ENCODE results near the gene DNAJB2.
A peak's percentile ranks its signal among the peaks of the same experiment; 100 is the strongest.
"Not testable (repeated sequence)": the region's sequence is repeated elsewhere in the genome, so short reads cannot be mapped to it uniquely, and the experiment has no call there.

Gene DNAJB2

GRCh38 chr2:219285373-219285735 lies 6.2 kb downstream of the DNAJB2 start:
- DNase-seq (ENCODE audit: low read depth, low spot score), result no peak

DNA sequence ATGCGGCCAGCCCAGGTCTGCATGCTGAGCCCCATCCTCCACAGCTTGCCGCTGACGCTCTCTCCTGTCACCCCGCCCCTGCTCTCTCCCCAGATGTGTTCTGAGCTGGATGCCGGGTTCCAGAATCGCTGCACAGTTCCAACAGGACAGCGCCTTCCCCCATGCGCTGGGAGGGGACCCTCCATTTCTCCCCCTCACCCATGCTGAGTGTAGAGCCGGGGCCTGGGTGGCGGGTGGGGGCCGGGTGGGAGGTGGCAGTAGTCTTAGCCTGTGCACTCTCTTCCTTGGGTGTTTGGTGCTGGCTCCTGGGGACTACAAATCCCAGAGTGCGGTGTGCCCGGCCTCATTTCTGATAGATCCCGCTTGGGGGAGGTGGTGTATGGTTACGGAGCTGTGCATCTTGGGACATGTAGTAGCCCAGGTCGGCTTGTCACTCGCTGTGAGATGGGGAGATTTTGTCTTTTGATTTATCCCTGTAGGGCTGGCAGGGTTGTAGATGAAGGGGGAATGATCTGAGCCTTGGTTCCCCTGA lies 6.8 kb downstream of the DNAJB2 start:
- DNase-seq (ENCODE audit: low read depth, low spot score), result no peak

- DNase-seq (ENCODE audit: low read depth, low spot score), result no peak
These were observed 7.4 kb downstream of the DNAJB2 start for GRCh38 chr2:219286436-219287115.

GRCh38 chr2:219287116-219287440 lies 7.9 kb downstream of the DNAJB2 start:
- DNase-seq (ENCODE audit: low read depth, low spot score), result not testable (repeated sequence)

- DNase-seq (ENCODE audit: low read depth, low spot score), result no peak
These were observed 8.6 kb downstream of the DNAJB2 start for GRCh38 chr2:219287580-219288265.

DNA sequence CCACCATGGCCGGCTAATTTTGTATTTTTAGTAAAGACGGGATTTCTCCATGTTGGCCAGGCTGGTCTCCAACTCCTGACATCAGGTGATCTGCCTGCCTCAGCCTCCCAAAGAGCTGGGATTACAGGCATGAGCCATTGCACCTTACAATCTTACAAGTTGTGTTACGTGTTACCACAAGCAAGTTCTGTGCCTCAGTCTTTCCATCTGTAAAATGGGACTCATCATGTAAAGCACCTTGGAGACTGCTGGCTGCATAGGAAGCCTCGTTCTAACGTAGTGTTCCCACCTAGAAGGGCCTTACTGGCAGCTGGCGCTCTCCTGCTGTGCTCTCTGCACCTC lies 10.0 kb downstream of the DNAJB2 start:
- DNase-seq (ENCODE audit: low read depth, low spot score), result no peak

DNA sequence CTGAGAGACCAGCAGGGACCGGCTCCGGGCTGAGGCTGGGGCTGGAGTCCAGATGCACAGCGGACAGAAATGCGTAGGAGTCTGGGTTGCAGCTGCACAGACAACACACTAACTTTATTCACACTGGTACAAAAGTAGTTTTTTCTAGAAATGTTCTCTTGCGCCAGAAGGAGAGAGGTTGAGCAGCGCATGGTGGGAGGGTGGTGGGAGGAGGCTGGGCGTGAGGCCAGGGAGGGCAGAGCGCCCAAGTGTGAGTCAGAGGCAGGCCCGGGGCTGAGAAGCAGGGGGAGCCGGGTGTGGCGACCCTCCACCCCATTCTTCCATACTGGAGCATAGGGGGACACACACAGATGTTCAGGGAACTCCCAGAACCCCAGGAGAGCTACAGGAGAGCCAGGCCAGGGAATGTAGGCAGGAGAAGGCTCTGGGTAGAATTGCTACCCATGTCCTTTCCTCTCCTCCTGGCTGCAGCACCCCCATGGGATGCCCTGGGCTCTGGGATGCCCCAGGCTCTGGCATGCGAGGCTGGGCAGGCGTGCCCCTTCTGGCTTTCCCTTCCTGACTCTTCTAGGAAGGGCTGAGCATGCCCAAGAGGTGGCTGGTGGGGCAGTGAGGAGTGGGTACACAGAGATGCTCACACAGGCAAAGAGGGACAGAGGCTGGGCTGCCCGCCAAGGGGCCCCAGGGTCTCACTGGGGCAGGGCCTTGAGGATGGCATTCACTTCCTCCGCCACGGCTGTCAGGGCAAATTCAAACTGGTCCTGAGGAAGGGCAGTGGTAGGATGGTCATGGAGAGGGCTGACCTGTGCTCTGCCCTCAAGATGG lies 10.6 kb downstream of the DNAJB2 start:
- DNase-seq (ENCODE audit: low read depth, low spot score), result peak; percentile 77

DNA sequence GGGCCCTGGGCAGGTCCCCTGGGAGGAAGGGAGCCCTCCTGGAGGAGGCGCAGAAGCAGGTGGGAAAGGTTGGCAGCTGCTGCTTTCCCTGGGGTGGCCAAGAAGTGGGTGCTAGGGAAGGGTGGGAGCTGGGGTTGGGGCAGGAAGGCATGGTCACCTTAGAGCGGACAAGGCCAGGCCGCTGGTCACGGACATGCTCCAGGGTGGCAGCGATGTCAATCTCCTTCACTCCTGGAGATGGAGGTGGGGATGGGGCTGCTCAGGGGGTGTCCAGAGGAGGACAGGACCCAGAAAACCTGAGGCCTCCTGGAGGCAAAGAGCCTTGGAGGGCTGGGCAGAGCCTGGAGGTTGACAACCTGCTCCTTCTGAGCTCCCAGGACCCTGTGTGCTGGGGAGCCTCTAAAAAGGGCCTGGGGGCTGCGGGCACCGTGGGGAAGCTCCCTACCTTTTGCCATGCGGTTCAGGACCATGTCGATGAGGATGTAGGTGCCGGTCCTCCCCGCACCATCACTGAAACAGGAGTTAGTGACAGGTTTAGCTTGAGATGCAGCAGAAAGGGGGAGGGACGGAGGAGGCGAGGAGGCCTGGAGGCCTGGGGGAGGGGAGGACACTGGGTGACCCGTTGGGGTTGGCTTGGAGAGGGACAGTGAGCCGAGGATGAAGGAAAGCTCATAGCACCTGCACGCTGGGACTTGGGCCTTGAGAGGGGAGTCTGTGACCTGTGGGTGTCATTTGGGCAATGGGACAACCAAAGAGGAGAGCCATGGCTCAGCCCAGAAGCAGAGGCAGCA lies 11.4 kb downstream of the DNAJB2 start:
- no peak for DNase-seq (ENCODE audit: low read depth, low spot score)

GRCh38 chr2:219291394-219291793 lies 12.2 kb downstream of the DNAJB2 start:
- no peak for DNase-seq (ENCODE audit: low read depth, low spot score)

DNA sequence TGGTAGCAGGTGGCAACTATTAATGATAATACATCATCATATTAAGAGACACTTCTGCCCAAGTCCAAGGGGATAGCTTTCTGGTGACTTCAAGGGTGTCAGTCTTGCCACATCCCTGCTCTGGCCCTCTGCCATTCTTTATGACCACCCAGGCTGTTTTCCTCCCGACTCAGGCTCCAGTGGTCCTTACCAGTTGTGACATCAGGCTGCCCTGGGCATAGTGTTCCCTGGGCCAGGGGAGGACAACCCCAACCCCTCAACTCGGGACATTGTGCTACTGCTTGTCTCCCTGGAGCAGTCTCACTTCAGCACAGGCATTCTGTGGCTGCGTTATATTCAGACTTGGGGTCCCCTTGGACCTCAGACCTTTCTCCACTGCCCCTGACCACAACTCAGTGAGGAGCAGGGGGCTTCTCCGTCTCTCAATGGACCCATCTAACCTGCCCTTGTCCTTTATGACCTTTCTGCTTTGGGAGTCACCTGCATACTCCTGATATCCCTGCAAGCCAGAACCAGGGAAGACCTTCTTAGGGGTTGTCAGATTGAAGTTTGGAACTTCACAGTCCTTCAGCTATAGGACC lies 12.8 kb downstream of the DNAJB2 start:
- DNase-seq (ENCODE audit: low read depth, low spot score), result no peak

GRCh38 chr2:219292616-219293015 lies 13.4 kb downstream of the DNAJB2 start:
- no peak for DNase-seq (ENCODE audit: low read depth, low spot score)

DNA sequence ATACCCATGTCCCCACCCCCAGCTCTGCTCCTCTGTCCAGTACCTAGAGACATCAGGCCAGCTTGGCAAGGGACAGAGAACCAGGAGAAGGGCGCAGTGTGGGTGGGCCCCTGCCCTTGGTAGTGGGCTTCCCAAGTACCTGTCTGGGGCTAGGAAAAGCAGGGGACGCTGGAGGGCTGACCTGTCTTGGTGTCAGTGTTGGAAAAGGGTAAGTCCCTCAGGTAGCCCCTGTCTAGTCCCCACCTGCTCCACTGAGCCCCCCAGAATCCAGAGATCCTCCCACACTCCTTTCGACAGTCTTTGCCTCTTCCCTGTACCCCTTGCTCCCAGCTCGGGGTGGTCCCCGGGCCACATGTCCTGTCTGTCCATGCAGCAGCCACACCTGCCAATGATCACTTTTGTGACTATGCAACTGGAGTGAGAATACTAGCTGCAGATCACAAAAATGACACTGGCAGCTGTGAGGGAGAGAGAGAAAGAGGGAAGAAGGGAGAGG lies 14.6 kb downstream of the DNAJB2 start:
- DNase-seq (ENCODE audit: low read depth, low spot score), result no peak

DNA sequence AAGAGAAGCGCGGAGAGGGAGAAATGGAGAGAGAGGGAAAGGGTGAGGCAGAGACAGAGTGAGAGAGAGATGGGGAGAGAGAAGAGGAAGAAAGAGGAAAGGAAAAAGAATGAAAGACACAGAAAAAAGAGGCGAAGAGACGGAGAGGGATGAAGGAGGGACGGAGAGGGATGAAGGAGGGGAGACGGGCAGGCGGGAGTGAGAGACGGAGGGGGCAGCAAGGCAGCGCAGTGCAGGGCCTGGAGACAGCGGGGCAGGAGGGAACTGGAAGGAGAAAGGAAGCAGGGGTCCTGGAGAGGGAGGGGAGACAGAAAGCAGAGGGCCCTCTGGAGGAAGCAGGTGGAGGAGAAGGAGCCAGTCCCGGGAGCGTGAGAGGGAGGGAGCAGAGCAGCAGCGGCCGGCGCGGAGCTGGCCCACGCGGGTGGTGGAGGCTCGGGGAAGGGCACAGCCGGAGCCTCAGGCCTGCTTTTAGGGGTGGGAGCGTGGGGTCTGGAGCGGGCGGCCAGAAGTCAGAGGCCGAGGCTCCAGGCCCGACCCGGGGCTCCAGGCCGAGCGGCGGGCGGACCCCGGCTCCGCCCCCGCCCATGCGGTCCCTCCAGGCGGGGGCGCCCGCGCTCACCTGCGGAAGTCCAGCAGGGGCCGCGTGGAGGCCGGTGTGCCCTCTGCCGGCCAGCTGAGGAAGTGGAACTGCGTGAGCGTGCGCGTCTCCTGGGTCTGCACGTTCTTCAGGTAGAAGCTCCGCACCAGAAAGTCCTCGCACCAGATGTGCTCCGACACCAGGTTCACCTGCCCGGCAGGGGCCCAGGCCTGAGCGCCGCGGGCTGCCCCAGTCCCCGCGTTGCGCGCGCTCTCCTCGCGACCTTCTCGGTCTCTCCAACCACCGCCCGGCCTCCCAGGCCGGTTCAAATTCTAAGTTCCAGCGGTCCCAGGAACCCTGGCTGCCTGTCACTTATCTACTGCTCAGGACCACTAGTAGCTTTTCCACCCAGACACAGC lies 15.5 kb downstream of the DNAJB2 start:
- no peak for DNase-seq (ENCODE audit: low read depth, low spot score)

- no peak for DNase-seq (ENCODE audit: low read depth, low spot score)
These were observed 17.0 kb downstream of the DNAJB2 start for GRCh38 chr2:219296142-219296541.

DNA sequence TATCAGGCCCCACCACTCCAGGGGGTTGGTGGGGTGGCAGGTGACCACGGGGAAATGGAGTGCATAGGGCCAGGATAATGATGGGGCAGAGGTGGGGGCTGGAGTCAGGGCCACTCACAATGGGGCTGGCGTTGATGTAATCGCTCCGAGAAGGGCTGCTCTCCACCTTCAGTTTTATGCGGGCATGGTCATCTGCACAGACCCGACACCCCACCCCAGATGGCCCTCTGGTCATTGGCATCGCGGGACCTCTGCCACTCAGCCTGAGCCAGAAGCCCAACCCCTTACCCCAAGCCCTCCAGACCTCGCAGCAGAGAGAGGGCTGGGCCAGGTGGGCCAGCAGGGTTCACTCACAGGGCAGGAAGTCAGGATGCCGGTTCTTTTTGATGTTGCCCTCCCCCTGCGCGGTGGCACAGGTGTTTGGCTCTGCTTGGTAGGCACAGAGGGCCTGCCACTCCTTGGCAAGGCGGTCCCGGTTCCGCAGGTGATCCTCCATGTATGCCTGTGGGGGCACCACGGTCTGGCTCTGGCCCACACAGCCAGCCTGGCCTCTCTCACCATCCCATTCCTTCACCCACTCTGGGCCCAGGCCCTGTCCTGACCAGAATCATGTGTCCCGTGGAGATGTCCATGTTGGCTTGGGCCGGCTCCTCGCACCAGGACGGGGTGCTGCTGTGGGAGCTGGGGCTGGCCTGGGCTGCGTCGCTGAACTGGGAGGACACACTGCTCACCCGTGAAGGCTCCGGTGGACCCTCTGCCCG lies 17.6 kb downstream of the DNAJB2 start:
- no peak for DNase-seq (ENCODE audit: low read depth, low spot score)

DNA sequence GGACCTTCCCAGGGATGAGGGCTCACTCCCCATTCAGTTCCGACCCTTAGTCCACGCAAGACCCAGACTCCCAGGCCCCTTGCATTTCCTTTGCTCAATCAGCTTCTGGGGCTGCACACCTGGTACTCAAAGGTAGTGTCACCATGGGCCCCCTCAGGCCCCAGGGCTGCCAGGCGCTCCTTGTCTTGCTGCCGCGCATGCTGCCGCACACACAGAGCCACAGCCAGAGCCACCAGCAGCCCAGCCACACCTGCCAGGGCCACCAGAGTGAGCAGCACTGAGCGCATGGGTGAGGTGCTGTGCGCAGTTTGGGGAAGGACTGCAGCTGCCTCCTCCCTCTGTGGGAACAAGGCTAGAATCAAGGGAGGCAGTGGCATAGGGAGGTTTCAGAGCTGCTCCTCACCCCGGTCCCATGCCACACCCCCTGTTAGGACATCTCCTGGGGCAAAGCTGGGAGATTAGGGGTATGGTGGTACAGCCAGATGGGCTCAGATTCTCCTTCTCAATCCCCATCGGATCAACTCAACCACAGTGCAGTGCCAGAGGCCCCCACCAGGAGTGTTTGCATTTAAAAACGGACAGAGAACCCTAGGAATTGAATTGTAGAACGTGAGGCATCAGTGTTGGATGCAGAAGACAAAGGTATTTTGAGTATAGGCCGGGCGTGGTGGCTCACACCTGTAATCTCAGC lies 18.7 kb downstream of the DNAJB2 start:
- no peak for DNase-seq (ENCODE audit: low read depth, low spot score)

GRCh38 chr2:219298759-219299371 lies 19.7 kb downstream of the DNAJB2 start:
- DNase-seq (ENCODE audit: low read depth, low spot score), result no peak

DNA sequence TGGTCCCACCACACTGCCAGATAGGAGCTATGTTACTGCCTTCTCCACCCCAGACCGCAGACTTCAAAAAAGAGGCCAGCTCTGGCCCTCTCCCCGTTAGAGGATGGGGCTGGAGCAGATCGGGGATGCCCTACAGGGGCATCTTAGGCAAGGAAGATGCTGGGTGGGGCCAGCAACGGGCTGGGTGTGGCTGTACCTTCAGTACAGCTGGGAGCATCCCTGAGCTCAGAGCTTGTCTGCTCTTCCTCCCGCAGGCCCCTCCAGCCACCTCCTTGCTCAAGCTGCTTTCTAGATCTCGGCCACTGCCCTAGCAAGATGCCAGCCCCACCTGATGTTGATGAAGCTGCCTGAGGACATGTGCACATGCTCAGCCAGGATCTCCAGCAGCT lies 20.2 kb downstream of the DNAJB2 start:
- DNase-seq (ENCODE audit: low read depth, low spot score), result no peak

All from brain pericyte (primary cell).